ENCODE results near the gene HOXA7. TPM values are rescaled to one million over a fixed set of nuclear protein-coding genes. Genes with fewer than 3 reads are reported as not detected.
A peak's percentile ranks its signal among the peaks of the same experiment; 100 is the strongest.

Gene HOXA7
- total and polyA plus RNA-seq, 9 donors, result 0.23 to 4.5 (median 0.75) TPM

- Histone ChIP-seq H3K4me3 (no peak overlapping the region), H3K9me3 (no peaks in the 10 kb centered on the region), H3K27ac (peak overlapping the region in 1 of 2 donors; percentile 76), H3K27me3 (no peaks in the 10 kb centered on the region), H3K4me1 (ENCODE audit: insufficient read depth) (no peaks in the 10 kb centered on the region), H3K36me3 (no peaks in the 10 kb centered on the region)
- TF ChIP-seq CTCF (IDR thresholded peaks at IDR 0.05) (no peak), EP300 (IDR thresholded peaks at IDR 0.05) (no peak), POLR2A (IDR thresholded peaks at IDR 0.05) (no peak)
- DNase-seq, result peak in 1 of 5 donors; percentile 39
- intact Hi-C loops (cut with DNase I), result no loop called here
- WGBS, 3 donors, result 42 to 63% (median 50%) methylated on average over 12 of the region's 12 CpGs
Observed at GRCh38 chr7:27116962-27117886, 39.3 kb downstream of the HOXA7 start.

- DNase-seq, result peak in 1 of 5 donors; percentile 34
- H3K36me3 ChIP-seq, result no peaks in the 10 kb centered on the region
- WGBS, 3 donors, result 49 to 65% (median 57%) methylated on average over 20 of the region's 20 CpGs
- intact Hi-C loops (cut with DNase I), result no loop called here
- no peaks in the 10 kb centered on the region for H3K9me3 ChIP-seq
- peak overlapping the region in 1 of 2 donors; percentile 76 for H3K27ac ChIP-seq
- no peaks in the 10 kb centered on the region for H3K27me3 ChIP-seq
- H3K4me3 ChIP-seq, result peak overlapping the region; percentile 24
- TF ChIP-seq CTCF (IDR thresholded peaks at IDR 0.05) (no peak), POLR2A (IDR thresholded peaks at IDR 0.05) (no peak), EP300 (IDR thresholded peaks at IDR 0.05) (no peak)
- H3K4me1 ChIP-seq (ENCODE audit: insufficient read depth), result no peaks in the 10 kb centered on the region
Observed at GRCh38 chr7:27116031-27116961, 40.2 kb downstream of the HOXA7 start.

- intact Hi-C loops (cut with DNase I), result no loop called here
- peak in 1 of 5 donors; percentile 58 for DNase-seq
- WGBS, 3 donors, result 16 to 38% (median 27%) methylated on average over 45 of the region's 45 CpGs
Observed at GRCh38 chr7:27115221-27116026, 41.1 kb downstream of the HOXA7 start.

More at GRCh38 chr7:27115221-27116026, 41.1 kb downstream of the HOXA7 start:
- no peak for TF ChIP-seq POLR2A (IDR thresholded peaks at IDR 0.05)
- TF ChIP-seq CTCF (IDR thresholded peaks at IDR 0.05), result no peak
- no peak for TF ChIP-seq EP300 (IDR thresholded peaks at IDR 0.05)
- peak overlapping the region in 1 of 2 donors; percentile 76 for H3K27ac ChIP-seq
- H3K36me3 ChIP-seq, result no peaks in the 10 kb centered on the region
- peaks cover 2% of the 10 kb centered on the region for H3K27me3 ChIP-seq
- peak overlapping the region; percentile 24 for H3K4me3 ChIP-seq
- H3K9me3 ChIP-seq, result no peaks in the 10 kb centered on the region
- no peaks in the 10 kb centered on the region for H3K4me1 ChIP-seq (ENCODE audit: insufficient read depth)

Measured in ovary (tissue), 9 donors.